AG09309 (cell line): Measurements from ENCODE around the gene TTBK2.

Source experiments
- DNase-seq: peaks from one replicate; pipeline ENCODE4 v3.0.0-alpha.2; 2010; ENCODE audit warnings: low read depth
- H3K4me3 ChIP-seq: 2 replicates; pipeline ENCODE4 v1.5.1; 2011; ENCODE audit warnings: mild to moderate bottlenecking, low read depth, low read length, moderate library complexity; ENCODE audit not compliant: control insufficient read depth
- TF ChIP-seq, protein P1 (sequence below): IDR thresholded peaks from 2 replicates; pipeline ENCODE4 v1.5.1; 2011; ENCODE audit warnings: mild to moderate bottlenecking, low read depth, low read length, inconsistent platforms; ENCODE audit not compliant: insufficient read depth, control insufficient read depth; ENCODE audit errors: missing control alignments

Gene TTBK2

DNA sequence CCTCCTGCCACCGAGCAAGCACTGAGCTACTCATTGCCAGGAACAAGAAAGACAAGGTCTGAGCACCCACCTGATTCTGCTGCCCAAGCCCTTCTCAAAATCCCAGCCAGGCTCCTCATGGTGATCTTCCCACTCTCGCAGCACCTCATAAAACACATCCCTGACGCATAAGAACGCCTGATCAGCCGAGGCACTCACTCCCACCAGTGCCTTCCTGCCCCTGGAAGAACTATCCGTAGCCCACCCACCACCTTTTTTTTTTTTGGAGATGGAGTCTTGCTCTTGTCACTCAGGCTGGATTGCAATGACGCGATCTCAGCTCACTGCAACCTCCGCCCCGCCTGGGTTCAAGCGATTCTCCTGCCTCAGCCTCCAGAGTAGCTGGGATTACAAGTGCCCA, 187.6 kb downstream of the TTBK2 start:
- DNase-seq = no peak
- no peak overlapping the region for H3K4me3 ChIP-seq

GRCh38 chr15:42732095-42732827, 188.3 kb downstream of the TTBK2 start:
- DNase-seq = no peak
- H3K4me3 ChIP-seq = no peak overlapping the region
- TF ChIP-seq, protein P1, sequence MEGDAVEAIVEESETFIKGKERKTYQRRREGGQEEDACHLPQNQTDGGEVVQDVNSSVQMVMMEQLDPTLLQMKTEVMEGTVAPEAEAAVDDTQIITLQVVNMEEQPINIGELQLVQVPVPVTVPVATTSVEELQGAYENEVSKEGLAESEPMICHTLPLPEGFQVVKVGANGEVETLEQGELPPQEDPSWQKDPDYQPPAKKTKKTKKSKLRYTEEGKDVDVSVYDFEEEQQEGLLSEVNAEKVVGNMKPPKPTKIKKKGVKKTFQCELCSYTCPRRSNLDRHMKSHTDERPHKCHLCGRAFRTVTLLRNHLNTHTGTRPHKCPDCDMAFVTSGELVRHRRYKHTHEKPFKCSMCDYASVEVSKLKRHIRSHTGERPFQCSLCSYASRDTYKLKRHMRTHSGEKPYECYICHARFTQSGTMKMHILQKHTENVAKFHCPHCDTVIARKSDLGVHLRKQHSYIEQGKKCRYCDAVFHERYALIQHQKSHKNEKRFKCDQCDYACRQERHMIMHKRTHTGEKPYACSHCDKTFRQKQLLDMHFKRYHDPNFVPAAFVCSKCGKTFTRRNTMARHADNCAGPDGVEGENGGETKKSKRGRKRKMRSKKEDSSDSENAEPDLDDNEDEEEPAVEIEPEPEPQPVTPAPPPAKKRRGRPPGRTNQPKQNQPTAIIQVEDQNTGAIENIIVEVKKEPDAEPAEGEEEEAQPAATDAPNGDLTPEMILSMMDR = no peak

More for the DNA sequence above, 187.6 kb downstream of the TTBK2 start:
- TF ChIP-seq, protein P1 = no peak

GRCh38 chr15:42731461-42731860, 189.1 kb downstream of the TTBK2 start:
- H3K4me3 ChIP-seq = no peak overlapping the region
- no peak for DNase-seq
- TF ChIP-seq, protein P1 = no peak

- TF ChIP-seq, protein P1 = no peak
- H3K4me3 ChIP-seq = no peak overlapping the region
- no peak for DNase-seq
Observed at GRCh38 chr15:42730536-42730935, 190.0 kb downstream of the TTBK2 start.

- DNase-seq = no peak
- H3K4me3 ChIP-seq = no peak overlapping the region
- TF ChIP-seq, protein P1 = no peak
Observed at GRCh38 chr15:42730135-42730534, 190.4 kb downstream of the TTBK2 start.

DNA sequence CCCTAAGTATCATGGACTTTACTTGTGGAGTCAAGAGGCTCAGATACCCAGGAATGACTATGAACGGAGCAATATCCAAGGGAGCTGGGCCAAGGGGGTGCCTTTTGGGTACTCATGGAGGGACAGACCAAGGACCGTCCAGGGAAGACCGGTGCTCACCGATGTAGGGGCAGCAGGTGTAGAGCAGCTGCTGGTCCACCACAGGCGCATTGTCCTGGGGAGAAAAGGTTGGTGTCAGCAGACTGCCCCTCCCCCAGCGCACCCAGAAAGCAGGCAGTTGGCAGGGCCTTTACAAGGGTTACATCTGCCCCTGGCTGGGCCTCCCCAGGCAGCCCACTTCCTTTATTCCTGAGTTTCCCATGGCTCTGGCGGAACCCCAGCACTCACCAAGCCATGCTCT, 191.2 kb downstream of the TTBK2 start:
- no peak for DNase-seq
- H3K4me3 ChIP-seq = no peak overlapping the region
- TF ChIP-seq, protein P1 = no peak
